NCI-H1092 treated with DMSO at 0.1 percent for 48 hours (cell line): Measurements from ENCODE around the gene PPP1R16B.
A peak's percentile ranks its signal among the peaks of the same experiment; 100 is the strongest.
"Not testable (repeated sequence)": the region's sequence is repeated elsewhere in the genome, so short reads cannot be mapped to it uniquely, and the experiment has no call there.

Experiments used
- DNase-seq: peaks from one replicate; lab custom pipeline; 2025; lab: John Stamatoyannopoulos, UW

The PPP1R16B gene

GRCh38 chr20:38935967-38936407 lies 130.5 kb downstream of the PPP1R16B start:
- DNase-seq = no peak

- no peak for DNase-seq
Observed at GRCh38 chr20:38937000-38937399, 131.5 kb downstream of the PPP1R16B start.

- DNase-seq = no peak
Observed at GRCh38 chr20:38937978-38938473, 132.5 kb downstream of the PPP1R16B start.

GRCh38 chr20:38939686-38940085 lies 134.2 kb downstream of the PPP1R16B start:
- no peak for DNase-seq

GRCh38 chr20:38940644-38941043 lies 135.1 kb downstream of the PPP1R16B start:
- no peak for DNase-seq

- DNase-seq = no peak
Observed at GRCh38 chr20:38941726-38942389, 136.4 kb downstream of the PPP1R16B start.

- DNase-seq = no peak
Observed at GRCh38 chr20:38945012-38945411, 139.5 kb downstream of the PPP1R16B start.

GRCh38 chr20:38946836-38947235 lies 141.3 kb downstream of the PPP1R16B start:
- DNase-seq = no peak

GRCh38 chr20:38947931-38948362 lies 142.4 kb downstream of the PPP1R16B start:
- no peak for DNase-seq

- no peak for DNase-seq
Observed at GRCh38 chr20:38950254-38950653, 144.8 kb downstream of the PPP1R16B start.

- no peak for DNase-seq
Observed at GRCh38 chr20:38951611-38952010, 146.1 kb downstream of the PPP1R16B start.

- no peak for DNase-seq
Observed at GRCh38 chr20:38952153-38952552, 146.7 kb downstream of the PPP1R16B start.

GRCh38 chr20:38953630-38954340 lies 148.3 kb downstream of the PPP1R16B start:
- no peak for DNase-seq

GRCh38 chr20:38957235-38957876 lies 151.9 kb downstream of the PPP1R16B start:
- DNase-seq = no peak

- no peak for DNase-seq
Observed at GRCh38 chr20:38957915-38958485, 152.5 kb downstream of the PPP1R16B start.

GRCh38 chr20:38960187-38960687 lies 154.7 kb downstream of the PPP1R16B start:
- not testable (repeated sequence) for DNase-seq

GRCh38 chr20:38961530-38962043 lies 156.1 kb downstream of the PPP1R16B start:
- peak; percentile 58 for DNase-seq

GRCh38 chr20:38962044-38962927 lies 156.8 kb downstream of the PPP1R16B start, which contains the start of gene DHX35:
TSS of gene DHX35 (plus strand) at chr20:38962344. CDS start at chr20:38962368, 24 bp downstream.
- peak; percentile 97 for DNase-seq

- peak; percentile 45 for DNase-seq
Observed at GRCh38 chr20:38962928-38963401, 157.5 kb downstream of the PPP1R16B start.

GRCh38 chr20:38963745-38964144 lies 158.2 kb downstream of the PPP1R16B start:
- DNase-seq = no peak

GRCh38 chr20:38965264-38965663 lies 159.8 kb downstream of the PPP1R16B start:
- DNase-seq = no peak
